H1 (cell line): ENCODE data around the gene KLHDC4. TPM values are rescaled to one million over a fixed set of nuclear protein-coding genes. Genes with fewer than 3 reads are reported as not detected.

ENCODE experiments used
- BCL11A ChIP-seq, 2 experiments: IDR thresholded peaks; one replicate each; pipeline ENCODE4 v1.6.1; 2011; ENCODE audit warnings: low read depth in 2 of 2, low read length in 2 of 2, mild to moderate bottlenecking in 2 of 2
- CHD2 ChIP-seq: IDR thresholded peaks from 2 replicates; pipeline ENCODE4 v1.6.1; 2012; ENCODE audit warnings: low read length, improper control_type of control experiment
- CHD7 ChIP-seq: fragments of 300-600 bp; sonication (generic); IDR thresholded peaks from 2 replicates; pipeline ENCODE4 v1.7.1; 2012; ENCODE audit warnings: low read length, moderate library complexity, mild to moderate bottlenecking, inconsistent platforms; ENCODE audit not compliant: insufficient replicate concordance
- CTBP2 ChIP-seq: IDR thresholded peaks from 2 replicates; pipeline ENCODE4 v1.7.0; 2011; ENCODE audit warnings: borderline replicate concordance, mild to moderate bottlenecking, moderate library complexity, mixed read lengths, low read length; ENCODE audit not compliant: insufficient read depth, insufficient read length
- E2F6 ChIP-seq: IDR thresholded peaks from 2 replicates; pipeline ENCODE4 v1.6.1; 2012; ENCODE audit warnings: inconsistent platforms
- EP300 ChIP-seq, 2 experiments: IDR thresholded peaks; 1 replicate in 1 of 2; 2 replicates in 1 of 2; pipeline ENCODE4 v1.6.1; 2011 to 2012; ENCODE audit warnings: low read depth in 2 of 2, low read length in 2 of 2, mild to moderate bottlenecking in 2 of 2, borderline replicate concordance in 1 of 2, inconsistent platforms in 1 of 2, moderate library complexity in 1 of 2
- FOSL1 ChIP-seq: IDR thresholded peaks from 2 replicates; pipeline ENCODE4 v1.6.1; 2011; ENCODE audit warnings: mild to moderate bottlenecking, low read depth, low read length, moderate library complexity; ENCODE audit not compliant: insufficient read depth
- RFX5 ChIP-seq: IDR thresholded peaks from 2 replicates; pipeline ENCODE4 v1.6.1; 2011; ENCODE audit warnings: low read depth, low read length, improper control_type of control experiment, borderline replicate concordance
- SP2 ChIP-seq: IDR thresholded peaks from 2 replicates; pipeline ENCODE4 v1.6.1; 2012; ENCODE audit warnings: mild to moderate bottlenecking, low read length, inconsistent platforms
- TBP ChIP-seq: IDR thresholded peaks from 2 replicates; pipeline ENCODE4 v1.6.1; 2011; ENCODE audit warnings: low read depth, low read length, improper control_type of control experiment
- TEAD4 ChIP-seq: IDR thresholded peaks from 2 replicates; pipeline ENCODE4 v1.6.1; 2012; ENCODE audit warnings: low read depth, low read length, inconsistent platforms, mixed read lengths
- YY1 ChIP-seq: IDR thresholded peaks from 2 replicates; pipeline ENCODE4 v1.6.1; 2011; ENCODE audit warnings: low read depth, mild to moderate bottlenecking, low read length
- polyA plus RNA-seq, 7 experiments: library from polyadenylated mRNA; depleted of rRNA in 3 of 7; stranded (reverse) in 5 of 7; unstranded in 2 of 7; fragments of >200 nt in 5 of 7; fragments of 200-250 nt in 2 of 7; gene quantifications; 1 replicate in 5 of 7; 2 replicates in 1 of 7; 4 replicates in 1 of 7; pipeline versions ENCODE4 v1.2.1 to v1.2.3, GENCODE V29; 2011 to 2013; ENCODE audit warnings: missing spikeins in 2 of 7, mixed read lengths in 2 of 7
- total RNA-seq: library from RNA; stranded (reverse); fragmentation: NEBNext Ultra II Directional; extraction: Animal tissue kit (Norgen Biotek cat#: 25700); gene quantifications from 2 replicates; pipeline ENCODE4 v1.2.1, GENCODE V29; 2021

KLHDC4 gene
- total and polyA plus RNA-seq, 2 of the 8 experiments (the other 6 are each of a cell fraction or from before 2014, with no cell fraction given) = 23.7 to 63.9 TPM

GRCh38 chr16:87666919-87667318, 98.9 kb downstream of the KLHDC4 start (continued):
- no peak for TF ChIP-seq CHD7
- no peak for TF ChIP-seq CHD2
- TF ChIP-seq TBP = no peak
- TF ChIP-seq CTBP2 = no peak
- no peak for TF ChIP-seq EP300 (IDR thresholded peaks at IDR 0.05; ENCODE audit: borderline replicate concordance in 1 of 2, low read depth in 2 of 2, low read length in 2 of 2)
- TF ChIP-seq RFX5 = no peak
- no peak for TF ChIP-seq YY1
- no peak for TF ChIP-seq E2F6
- TF ChIP-seq FOSL1 = no peak
- no peak for TF ChIP-seq SP2
- TF ChIP-seq BCL11A (IDR thresholded peaks at IDR 0.05; ENCODE audit: low read depth in 2 of 2, low read length in 2 of 2) = no peak
- no peak for TF ChIP-seq TEAD4
- TF ChIP-seq, all 59 proteins: peak for 0
